Measurements from ENCODE around the gene ZBTB39.

GRCh38 chr12:56954958-56955355 lies 51.4 kb downstream of the ZBTB39 start:
- TF ChIP-seq GATA3 (IDR thresholded peaks at IDR 0.05; ENCODE audit: low read depth, low read length) (no peak), GATA2 (IDR thresholded peaks at IDR 0.05; ENCODE audit: low read depth, low read length) (no peak)

Data from SH-SY5Y (cell line).